Hematopoietic multipotent progenitor cell treated with erythropoietin and hydrocortisone succinate and interleukin-3 and kit ligand, for 6 days (in vitro differentiated cells): ENCODE data around the gene IKZF3.
"Not testable (repeated sequence)": the region's sequence is repeated elsewhere in the genome, so short reads cannot be mapped to it uniquely, and the experiment has no call there.

Experiments
- DNase-seq: peaks from one replicate; pipeline ENCODE4 v3.0.0-alpha.2; 2015

IKZF3 gene

DNA sequence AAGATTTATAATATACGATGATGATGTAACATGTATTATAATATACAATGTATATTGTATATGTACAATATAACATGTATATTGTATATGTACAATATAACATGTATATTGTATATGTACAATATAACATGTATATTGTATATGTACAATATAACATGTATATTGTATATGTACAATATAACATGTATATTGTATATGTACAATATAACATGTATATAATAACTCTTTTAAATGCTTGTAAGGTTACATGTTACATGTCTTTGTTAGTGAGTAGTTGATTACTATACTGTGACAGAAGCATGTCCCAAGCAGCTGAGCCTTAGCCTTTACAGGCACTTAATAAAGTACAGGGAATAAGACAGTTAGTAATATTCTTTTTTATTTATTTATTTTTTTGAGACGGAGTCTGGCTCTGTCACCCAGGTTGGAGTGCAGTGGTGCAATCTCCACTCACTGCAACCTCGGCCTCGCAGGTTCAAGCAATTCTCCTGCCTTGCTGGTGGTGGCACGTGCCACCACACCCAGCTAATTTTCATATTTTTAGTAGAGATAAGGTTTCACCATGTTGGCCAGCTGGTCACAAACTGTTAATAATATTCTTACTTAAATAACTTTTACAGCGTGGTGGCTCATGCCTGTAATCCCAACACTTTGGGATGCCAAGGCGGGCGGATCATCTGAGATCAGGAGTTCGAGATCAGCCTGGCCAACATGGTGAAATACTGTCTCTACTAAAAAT lies 8.0 kb downstream of the IKZF3 start:
- peak; percentile 30 for DNase-seq

DNA sequence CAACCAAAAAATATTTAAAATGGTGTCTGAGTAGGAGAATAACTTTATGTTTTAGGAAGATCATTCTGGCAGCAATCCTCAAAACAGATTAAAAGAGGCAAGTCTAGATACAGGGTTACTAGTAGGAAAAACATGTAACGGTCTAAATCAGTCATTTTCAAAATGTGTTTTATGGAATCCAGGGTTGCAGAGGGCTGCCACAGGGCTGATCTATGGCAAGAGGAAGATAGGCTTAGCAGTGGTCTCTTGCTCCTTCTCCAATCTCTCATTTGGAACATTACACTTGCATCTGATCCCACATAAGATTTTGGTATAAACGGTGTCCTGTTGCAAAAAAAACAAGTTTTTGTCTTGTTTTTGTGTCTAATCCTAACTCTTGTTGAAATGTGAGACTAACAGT lies 9.2 kb downstream of the IKZF3 start:
- no peak for DNase-seq

DNA sequence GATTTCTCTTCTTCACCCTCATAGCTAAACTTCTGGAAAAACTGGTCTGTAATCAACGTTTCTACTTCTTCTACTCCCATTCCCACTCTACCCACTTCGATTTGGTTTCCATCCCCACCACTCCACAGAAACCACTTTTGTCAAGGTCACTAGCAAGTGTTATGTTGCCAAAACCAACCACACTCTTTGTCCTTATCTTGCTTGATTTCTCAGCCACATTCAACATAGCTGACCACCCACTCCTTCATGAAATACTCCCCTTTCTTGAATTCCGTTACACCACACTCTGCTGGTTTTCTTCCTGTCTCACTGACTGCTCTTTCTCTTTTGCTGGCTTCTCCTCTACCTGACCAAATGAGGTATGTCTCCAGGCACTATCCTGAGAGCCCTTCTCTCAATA lies 11.9 kb downstream of the IKZF3 start:
- DNase-seq = peak; percentile 79

DNA sequence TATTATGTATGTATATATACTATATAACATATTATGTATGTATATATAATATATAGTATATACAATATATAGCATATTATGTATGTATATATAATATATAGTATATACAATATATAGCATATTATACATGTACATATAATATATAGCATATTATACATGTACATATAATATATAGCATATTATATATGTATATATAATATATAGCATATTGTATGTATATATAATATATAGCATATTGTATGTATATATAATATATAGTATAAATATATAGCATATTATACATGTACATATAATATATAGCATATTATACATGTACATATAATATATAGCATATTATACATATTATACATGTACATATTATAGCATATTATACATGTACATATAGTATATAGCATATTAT lies 13.9 kb downstream of the IKZF3 start:
- not testable (repeated sequence) for DNase-seq

DNA sequence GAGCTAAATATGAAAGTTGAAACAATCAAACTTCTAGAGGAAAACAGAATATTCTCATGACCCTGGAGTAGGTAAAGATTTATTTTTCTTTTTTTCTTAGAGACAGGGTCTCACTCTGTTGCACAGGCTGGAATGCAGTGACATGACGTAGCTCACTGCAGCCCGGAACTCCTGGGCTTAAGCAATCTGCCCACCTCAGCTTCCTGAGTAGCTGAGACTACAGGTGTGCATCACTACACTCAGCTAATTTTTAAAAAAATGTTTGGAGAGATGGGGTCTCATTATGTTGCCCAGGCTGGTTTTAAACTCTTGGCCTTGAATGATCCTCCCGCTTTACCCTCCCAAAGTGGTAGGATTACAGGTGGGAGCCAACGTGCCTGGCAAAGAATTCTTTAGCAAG lies 15.5 kb downstream of the IKZF3 start:
- no peak for DNase-seq

DNA sequence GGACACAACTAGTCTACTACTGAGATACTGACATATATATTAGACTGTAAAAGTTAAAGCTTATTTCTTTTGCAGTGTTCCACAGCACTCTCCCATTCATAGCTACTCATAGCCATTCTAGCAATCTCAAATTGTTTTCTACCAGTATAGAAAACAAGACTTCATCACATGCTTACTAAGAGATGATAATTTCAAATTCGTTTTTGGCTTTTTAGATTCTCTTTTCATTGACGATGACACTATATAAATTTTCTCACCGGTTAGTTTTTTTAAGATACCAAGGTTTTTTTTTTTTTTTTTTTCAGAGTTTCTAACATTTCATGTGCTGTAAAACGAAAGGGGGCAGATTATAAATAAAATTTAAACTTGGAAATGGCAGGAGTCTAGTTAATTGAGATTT lies 17.9 kb downstream of the IKZF3 start:
- no peak for DNase-seq

DNA sequence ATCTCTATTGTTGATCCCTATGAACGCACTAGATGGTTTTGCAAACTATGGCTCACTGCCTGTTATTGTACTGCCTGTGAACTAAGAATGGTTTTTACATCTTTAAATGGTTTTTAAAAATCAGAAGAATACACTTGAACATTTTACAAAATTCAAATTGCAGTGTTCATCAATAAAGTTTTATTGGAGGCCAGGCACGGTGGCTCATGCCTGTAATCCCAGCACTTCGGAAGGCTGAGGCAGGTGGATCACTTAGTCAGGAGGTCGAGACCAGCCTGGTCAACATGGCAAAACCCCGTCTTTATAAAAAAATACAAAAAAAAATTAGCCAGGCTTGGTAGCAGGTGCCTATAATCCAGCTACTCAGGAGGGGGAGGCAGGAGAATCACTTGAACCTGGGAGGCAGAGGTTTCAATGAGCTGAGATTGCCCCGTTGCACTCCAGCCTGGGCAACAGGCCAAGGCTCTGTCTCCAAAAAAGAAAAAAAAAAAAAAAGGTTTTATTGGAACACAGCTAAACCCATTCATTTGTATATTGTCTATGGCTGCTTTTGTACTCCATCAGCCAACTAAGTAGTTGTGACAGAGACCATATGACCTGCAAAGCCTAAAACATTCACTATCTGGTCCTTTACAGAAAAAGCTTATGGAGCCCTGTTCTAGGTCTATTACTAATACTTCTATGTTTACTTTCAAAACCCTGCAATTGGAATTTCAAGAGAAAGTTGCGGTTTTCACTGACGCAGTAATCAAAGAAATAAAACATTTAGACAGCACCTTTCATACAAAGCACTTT lies 18.9 kb downstream of the IKZF3 start:
- DNase-seq = no peak

DNA sequence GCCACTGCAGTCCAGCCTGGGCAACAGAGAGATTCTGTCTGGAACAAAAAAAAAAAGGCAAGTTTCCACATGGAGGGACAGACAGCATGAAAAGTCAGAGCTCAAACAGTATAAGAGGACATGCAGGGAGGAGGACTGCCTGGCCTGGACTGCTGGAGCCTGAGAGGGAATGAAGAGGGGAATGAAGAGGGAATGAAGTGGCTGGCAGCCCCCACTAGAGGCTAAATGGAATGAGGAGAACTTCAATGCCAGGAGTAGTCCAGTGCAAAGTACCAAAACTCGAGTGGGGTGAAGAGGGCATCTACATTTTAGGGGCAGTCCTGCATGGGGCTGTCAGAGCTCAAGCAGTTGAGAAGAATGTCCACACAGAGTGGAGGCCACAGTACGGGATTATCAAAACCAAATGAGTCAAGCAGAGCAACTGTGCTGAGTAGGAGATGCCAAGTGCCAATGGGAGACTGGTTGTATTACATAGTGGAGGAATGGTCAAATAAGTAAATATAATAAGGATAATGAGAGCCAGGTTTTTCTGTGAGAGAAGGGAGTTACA lies 22.9 kb downstream of the IKZF3 start:
- no peak for DNase-seq

DNA sequence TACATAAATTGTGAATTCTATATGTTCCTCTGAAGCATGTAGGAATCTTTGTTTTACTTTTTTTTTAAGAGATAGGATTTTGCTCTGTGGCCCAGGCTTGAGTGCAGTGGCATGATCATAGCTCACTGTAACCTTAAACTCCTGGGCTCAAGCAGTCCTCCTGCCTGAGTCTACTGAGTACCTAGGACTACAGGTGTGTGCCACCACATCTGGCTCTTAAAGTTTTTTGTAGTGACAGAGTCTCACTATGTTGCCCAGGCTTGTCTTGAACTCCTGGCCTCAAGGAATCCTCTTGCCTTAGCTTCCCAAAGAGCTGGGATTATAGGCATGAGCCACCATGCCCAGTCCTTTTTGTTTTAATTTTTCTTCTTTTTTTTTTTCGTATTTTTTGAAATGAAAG lies 25.3 kb downstream of the IKZF3 start:
- DNase-seq = no peak

DNA sequence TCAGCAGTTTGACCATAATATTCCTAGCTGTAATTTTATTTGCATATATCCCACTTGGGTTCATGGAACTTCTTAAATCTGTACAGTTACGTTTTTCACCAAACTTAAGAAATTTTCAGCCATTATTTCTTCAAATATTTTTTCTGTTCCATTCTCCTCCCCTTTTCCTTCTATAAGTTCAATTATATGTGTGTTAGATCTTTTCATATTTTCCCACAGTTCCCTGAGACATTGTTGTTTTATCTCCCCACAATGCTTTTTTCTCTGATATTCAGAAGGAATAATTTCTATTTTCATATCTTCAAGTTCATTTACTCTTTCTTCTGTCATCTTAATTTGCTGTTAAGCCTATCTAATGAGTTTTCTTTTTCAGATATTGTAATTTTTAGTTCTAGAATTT lies 26.1 kb downstream of the IKZF3 start:
- DNase-seq = no peak

DNA sequence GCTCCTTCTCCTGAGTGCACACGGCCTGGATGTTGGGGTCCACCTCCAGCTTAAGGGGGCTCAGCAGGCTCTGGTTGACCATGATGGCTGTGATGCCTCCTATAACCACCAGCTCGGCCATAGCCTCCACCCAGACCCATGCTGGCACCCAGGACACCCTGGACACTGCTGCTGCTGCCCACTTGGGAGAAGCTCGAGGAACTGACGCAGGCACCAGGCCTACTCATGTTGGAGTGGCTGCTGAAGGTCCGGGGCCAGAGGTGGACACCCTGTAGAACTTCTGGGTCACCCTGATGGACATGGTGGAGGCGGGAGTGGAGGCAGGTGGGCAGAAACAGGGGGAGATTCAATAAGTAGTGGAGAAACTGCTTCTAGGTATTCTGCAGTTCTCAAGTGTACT lies 28.0 kb downstream of the IKZF3 start:
- DNase-seq = no peak

DNA sequence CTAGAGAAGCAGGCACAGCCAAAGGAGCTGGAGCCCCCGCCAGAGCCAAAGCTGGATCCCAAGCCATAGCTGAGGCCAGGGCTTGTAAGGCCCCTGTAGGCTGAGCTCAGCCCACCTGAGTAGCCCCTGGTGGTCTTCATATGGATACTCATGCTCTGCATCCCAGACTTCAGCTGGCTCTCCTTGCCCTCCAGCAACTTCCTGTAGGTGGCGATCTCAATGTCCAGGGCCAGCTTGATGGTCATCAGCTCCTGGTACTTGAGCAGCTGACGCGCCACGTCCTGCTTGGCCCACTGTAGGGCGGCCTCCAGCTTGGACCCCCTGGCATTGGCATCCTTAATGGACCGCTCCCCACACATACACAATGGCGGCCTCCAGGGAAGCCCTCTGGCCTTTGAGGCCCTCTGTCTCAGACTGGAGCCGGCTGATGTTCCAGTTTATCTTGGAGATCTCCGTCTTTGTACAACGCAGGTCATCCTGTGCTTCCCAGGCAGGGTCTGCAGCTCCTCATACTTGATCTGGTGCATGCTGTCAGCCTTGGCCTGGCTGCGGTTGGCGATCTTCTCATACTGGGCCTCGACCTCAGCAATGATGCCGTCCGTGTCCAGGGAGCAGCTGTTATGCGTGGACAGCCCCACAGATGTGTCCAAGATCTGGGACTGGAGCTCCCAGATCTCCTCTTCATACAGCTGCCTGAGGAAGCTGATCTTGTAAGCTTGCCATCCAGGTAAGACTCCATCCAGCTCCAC lies 28.9 kb downstream of the IKZF3 start:
- DNase-seq = no peak

DNA sequence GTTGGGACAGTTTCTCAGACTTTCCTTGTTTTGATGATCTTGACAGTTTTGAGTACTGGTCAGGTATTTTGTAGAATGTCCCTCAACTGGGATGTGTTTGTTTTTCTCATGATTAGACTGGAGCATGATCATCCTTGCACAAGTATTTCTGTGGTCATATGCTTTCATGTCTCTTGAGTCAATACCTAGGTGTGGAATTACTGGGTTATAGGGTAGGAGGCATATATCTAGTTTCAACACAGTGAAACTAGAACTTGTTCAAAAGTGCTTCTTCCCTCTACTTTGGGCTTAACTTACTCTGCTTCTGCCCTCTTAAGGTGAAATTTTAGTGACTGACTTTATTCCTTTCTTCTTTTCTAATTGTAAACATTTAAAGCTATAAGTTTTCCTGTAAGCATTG lies 30.1 kb downstream of the IKZF3 start:
- no peak for DNase-seq

DNA sequence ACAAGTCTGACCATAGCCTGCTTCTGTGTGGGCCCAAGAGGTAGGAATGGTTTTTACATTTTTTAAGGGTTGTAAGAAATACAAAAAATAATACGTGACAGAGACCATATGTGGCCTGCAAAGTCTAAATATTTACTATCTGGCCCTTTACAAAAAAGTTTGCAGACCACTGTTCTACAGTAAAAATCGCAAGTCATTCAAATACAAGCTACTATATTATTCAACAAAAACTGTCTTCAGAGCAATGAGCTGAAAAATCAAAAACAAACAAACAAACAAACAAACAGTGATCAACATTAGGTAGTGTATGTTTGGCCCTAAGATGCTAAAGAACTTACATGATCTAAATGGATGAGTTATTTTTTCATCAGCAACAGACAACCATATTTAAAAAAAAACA lies 32.5 kb downstream of the IKZF3 start:
- DNase-seq = no peak

DNA sequence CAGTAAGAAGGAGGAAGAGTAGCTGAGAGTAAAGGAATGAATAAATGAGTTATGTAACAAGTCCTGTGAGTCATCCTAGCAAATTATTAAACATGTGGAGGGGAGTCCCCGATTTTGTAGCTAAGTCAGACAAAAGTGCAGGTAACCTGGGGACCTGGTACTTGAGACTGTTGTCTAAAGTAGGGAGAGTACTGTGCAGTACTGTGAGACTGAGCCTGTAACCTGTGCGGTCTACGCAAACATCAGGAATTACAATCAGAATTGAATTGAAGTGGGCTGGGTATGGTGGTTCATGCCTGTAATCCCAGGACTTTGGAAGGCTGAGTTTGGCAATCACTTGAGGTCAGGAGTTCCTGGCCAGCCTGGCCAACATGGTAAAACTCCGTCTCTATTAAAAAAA lies 35.7 kb downstream of the IKZF3 start:
- no peak for DNase-seq

DNA sequence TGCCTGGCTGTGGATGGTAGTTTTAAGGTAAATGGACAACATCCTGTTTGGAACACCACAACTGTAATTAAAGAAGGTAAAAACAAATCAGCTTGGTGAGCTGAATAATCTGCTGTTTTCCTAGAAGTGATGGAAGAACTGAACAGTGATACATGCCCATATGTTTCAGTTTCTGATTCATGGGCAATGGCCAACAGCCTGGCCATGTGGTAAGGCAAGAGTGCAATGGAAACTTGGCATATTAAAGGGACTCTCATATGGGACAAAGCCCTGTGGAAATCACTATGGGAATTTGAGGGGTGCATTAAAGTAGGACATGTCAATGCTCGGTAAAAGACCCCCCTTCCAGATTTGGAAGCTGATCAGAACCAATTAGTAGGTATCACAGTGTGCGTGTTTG lies 37.8 kb downstream of the IKZF3 start:
- no peak for DNase-seq

DNA sequence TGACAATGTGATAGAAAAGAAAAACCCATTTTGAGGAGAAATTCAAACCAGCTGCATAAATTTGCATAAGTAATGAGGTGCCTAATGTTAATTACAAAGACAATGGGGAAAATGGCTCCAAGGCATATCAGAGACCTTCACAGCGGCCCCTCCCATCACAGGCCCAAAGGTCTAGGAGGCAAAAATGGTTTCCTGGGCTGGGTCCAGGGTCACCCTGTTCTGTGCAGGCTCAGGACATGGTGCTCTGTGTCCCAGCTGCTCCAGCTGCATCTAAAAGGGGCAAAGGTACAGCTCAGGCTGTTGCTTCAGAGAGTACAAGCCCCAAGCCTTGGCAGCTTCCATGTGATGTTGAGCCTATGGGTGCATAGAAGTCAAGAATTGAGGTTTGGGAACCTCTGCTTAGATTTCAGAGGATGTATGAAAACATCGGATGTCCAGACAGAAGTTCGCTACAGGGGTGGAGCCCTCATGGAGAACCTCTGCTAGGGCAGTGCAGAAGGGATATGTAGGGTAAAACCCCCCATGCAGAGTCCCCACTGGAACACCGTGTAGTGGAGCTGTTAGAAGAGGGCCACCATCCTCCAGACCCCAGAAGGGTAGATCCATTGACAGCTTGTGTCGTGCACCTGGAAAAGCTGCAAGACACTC lies 40.6 kb downstream of the IKZF3 start:
- DNase-seq = no peak

DNA sequence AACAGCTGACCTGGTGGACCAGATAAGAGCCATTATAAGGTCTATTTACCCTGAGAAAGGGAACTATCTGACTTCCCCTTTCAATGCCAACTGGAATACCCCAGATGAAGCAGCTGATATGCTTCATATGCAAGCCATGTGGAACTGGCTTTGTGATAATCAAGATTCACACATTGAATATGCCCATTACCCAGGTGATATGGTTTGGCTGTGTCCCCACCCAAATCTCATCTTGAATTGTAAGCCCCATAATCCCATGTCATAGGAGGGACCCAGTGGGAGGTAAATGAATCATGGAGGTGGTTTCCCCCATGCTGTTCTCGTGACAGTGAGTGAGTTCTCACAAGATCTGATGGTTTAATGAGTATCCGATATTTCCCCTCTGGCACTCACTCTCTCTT lies 42.1 kb downstream of the IKZF3 start:
- peak; percentile 15 for DNase-seq

DNA sequence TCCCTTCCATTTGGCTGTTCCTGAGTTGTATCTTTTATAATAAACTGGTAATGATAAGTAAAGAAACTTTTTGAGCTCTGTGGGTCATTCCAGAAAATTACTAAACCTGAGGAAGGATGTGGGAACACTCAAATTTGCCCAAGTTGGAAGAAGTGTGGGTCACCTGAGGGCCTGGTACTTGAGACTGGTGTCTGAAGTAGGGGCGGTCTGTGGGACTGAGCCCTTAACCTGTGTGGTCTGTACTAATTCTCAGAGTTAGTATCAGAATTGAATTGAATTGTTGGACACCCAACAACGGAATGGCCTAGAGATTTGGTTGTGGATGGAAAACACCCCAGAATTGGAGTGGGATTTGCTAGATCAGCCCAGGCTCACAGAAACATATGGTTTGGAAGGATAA lies 43.1 kb downstream of the IKZF3 start:
- DNase-seq = no peak

DNA sequence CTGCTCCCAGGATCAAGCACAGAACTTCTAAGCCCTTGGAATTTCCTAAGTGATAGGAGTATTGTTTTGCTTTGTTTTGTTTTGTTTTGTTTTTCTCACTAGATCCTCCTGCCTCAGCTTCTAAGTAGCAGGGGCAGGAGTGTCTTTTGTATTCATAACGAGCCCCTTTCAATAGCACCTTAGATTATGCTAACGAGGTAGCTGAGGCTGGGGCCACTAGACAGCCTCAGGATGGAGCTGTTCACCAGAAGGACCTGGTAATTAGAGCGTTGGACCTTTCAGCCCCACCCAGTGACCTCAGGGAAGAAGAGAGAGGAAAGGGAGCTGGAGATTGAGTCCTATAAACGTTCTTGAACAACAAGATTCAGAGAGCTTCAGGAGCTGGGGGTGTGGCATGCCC lies 43.6 kb downstream of the IKZF3 start:
- no peak for DNase-seq

DNA sequence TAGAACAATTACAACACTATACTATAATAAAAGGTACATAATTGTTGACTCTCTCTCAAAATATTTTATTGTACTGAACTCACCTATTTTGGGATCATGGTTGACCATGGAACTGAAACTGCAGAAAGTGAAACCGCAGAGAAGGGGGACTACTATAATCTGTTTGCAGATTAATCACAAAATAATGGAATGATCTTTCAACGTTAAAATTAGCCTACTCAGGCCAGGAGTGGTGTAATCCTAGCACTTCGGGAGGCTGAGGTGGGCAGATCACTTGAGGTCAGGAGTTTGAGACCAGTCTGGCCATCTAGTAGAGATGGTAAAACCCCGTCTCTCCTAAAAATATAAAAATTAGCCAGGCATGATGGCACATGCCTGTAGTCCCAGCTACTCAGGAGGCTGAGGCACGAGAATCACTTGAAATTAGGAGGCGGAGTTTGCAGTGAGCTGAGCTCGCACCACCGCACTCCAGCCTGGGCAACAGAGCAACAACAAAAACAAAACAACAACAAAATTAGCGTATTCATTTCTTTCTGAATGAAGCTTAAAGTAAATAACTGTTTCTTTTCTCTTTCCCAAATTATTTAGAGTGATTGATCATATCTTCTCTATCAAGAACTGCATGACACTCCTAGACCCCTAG lies 45.6 kb downstream of the IKZF3 start:
- no peak for DNase-seq

DNA sequence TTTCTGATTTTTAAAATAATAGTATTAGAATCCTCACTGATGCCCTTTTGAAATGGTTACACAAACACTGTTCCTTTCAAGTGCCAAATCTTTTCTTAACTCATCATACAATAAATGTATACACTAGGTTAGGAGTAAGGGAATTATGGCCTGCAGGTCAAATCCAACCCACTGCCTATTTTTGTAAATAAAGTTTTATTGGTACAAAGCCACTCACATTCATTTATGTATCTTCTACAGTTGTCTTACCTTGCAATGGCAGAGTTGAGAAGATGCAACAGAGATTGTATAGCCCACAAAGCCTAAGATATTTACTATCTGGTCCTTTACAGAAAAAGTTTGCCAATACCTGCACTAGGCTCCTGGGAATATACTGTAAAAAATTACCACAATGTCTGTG lies 47.8 kb downstream of the IKZF3 start:
- DNase-seq = no peak

DNA sequence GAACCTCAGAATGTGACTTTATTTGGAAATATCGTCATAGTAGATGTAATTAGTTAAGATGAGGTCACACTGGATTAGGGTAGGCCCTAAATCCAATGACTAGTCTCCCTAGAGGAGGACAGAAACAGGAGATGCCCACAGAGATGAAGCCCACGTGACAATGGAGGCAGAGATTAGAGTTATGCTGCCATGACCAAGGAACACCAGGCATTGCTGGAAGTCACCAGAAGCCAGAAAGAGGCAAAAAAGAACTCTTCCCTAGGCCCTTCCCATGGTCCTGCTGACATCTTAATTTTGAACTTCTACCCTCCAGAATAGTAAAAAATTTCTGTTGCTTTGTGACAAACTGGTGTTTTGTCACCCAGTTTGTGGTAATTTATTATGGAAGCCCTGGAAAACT lies 49.6 kb downstream of the IKZF3 start:
- DNase-seq = no peak
